Astrocyte of the cerebellum (primary cell): ENCODE measurements around the gene TIAM2.

Experiments
- DNase-seq: peaks from one replicate; pipeline ENCODE4 v3.0.0-alpha.2; 2011; ENCODE audit warnings: low read depth
- H3K4me3 ChIP-seq: 2 replicates; pipeline ENCODE4 v1.5.1; 2011; ENCODE audit warnings: mild to moderate bottlenecking, low read depth, low read length, moderate library complexity
- CTCF ChIP-seq: IDR thresholded peaks from 2 replicates; pipeline ENCODE4 v1.5.1; 2012; ENCODE audit warnings: low read length, low read depth, moderate library complexity, mild to moderate bottlenecking; ENCODE audit errors: missing control alignments
- in situ Hi-C: cut with HindIII; loops from 2 replicates; pipeline ENCODE4 v1.10.0; 2017; ENCODE audit warnings: low sequenced_read_pairs

Gene TIAM2

GRCh38 chr6:155125906-155126305 is 130.8 kb downstream of the TIAM2 start:
- DNase-seq = peak; percentile 72
- no peak overlapping the region for H3K4me3 ChIP-seq
- TF ChIP-seq CTCF = no peak
- in situ Hi-C loops = no loop called here

- TF ChIP-seq CTCF = no peak
- in situ Hi-C loops = no loop called here
- no peak overlapping the region for H3K4me3 ChIP-seq
- DNase-seq = no peak
Measured at GRCh38 chr6:155126727-155127439, 131.8 kb downstream of the TIAM2 start.

GRCh38 chr6:155128977-155129376 is 133.9 kb downstream of the TIAM2 start:
- TF ChIP-seq CTCF = no peak
- in situ Hi-C loops = no loop called here
- no peak overlapping the region for H3K4me3 ChIP-seq
- DNase-seq = no peak

GRCh38 chr6:155129744-155130143 is 134.6 kb downstream of the TIAM2 start:
- in situ Hi-C loops = no loop called here
- DNase-seq = no peak
- no peak overlapping the region for H3K4me3 ChIP-seq
- no peak for TF ChIP-seq CTCF

- TF ChIP-seq CTCF = no peak
- no peak for DNase-seq
- H3K4me3 ChIP-seq = no peak overlapping the region
- in situ Hi-C loops = no loop called here
Measured at GRCh38 chr6:155130161-155130853, 135.2 kb downstream of the TIAM2 start.

- in situ Hi-C loops = no loop called here
- no peak for TF ChIP-seq CTCF
- H3K4me3 ChIP-seq = no peak overlapping the region
- no peak for DNase-seq
Measured at GRCh38 chr6:155132617-155133016, 137.5 kb downstream of the TIAM2 start.
